NCI-H69 (cell line): ENCODE data around the gene CD151.
A peak's percentile ranks its signal among the peaks of the same experiment; 100 is the strongest.

Experiments
- DNase-seq: peaks from one replicate; lab custom pipeline; 2025; lab: John Stamatoyannopoulos, UW

Gene CD151

DNA sequence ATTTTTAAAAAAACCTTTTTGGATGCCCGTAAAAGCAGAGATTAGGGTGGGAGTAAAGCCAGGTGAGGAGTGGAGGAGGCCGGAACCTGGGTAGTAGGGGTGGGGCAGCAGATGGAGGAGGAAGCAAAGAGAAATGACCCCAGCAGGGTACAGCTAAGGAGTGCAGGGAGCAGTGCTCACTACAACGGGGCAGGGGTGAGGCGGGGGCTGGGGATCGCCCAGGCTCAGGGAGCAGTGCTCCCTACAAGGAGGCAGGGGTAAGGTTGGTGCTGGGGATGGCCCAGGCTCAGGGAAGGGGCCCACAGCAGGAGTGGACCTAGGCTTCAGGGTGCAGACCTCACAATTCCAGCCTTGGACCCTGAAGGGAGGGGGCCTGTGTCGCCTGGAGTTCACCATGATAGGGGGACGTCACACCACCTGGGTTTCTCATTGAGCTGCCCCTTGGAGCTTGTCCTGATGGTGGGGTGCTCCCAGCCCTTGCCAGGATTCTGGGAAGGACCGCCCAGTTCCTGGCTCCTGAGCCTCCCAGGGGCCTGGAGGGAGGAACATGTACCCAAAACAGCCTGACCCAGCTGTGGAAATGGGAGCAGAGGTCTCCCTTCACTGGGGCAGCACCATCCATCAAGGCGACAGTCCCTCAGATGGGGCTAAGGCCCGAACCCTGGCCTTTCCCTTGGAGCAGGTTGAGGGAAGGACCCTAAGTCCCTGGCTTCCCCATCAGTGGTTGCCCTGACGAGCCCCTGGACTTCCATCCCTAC is 16.9 kb upstream of the CD151 start:
- no peak for DNase-seq

DNA sequence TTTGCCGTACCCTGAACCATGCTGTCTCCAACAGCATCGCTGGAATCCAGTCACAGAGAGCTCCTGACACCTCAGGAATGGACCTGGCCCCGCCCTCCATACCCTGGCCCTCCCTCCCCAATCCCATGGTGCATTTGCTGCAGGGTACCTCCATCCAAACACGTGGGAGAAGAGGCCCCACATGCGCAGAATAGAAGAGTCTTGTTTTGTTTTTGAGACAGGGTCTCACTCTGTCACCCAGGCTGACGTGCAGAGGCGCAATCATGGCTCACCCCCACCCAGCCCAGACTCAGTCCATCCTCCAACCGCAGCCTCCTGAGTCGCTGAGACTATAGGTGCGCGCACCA is 16.3 kb upstream of the CD151 start:
- DNase-seq, result no peak

DNA sequence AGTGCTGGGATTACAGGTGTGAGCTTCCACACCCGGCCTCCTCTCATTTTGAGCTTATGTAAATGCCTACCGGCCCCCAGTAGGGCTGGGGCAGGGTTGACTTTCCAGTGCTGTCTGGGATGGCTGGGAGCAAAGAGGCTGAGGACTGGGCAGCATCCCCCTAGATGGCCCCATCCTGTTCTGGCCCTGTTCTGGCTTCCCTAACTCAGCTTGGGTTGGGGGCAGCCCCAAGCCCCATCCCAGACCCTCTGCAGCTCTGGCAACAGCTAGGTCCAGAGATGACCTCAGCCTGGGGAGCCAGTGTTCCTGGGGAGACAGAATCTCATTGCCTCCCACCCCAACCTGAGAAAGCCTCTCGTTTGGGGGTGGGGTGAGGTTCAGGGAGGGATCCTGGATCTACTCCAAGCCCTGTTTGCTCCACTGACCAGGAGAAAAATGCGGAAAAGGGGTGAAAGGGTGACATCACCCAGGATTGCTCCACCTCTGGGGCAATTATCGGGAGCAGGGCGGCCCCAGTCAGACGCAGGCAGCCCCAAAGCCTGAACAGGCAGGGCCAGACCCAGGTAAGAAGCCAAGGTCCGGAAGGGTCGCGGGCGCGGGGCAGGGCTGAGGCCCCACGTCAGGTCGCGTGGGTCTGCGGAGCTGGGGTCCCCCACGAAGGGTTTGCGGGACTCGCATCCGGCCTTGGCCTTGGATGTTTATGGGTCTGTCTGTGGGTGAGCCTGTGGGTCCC is 14.2 kb upstream of the CD151 start, which contains the start of gene PNPLA2:
Gene PNPLA2 (plus strand): TSS at position 519 of the 733 bp plus-strand sequence. CDS start 805 bp downstream, outside the sequence.
- DNase-seq, result no peak

DNA sequence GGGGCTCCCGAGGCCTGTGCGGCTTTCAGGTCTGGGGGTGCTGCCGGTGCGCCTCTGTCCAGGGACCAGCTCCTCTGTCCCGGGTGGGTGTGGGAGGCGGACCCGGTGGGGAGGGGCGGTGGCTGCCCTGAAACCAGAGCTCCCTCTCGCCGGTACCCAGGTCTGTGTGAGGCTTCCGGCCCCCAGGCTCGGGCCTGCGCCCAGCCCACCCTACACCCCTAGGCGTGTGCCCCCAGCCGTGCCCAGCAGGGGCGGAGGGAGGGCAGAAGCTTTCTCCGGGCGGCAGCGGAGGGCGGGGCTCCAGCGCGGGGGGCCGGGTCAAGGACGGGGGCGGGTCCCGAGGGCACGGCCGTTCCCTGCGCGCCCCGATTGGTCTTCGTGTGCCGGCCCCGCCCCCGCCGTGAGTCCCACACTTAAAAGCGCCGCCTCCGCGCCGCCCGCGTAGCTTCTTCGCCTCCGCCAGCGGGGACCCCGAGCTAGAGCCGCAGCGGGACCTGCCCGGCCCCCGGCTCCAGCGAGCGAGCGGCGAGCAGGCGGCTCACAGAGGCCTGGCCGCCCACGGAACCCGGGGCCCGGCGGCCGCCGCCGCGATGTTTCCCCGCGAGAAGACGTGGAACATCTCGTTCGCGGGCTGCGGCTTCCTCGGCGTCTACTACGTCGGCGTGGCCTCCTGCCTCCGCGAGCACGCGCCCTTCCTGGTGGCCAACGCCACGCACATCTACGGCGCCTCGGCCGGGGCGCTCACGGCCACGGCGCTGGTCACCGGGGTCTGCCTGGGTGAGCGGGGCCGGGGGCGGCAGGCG is 13.4 kb upstream of the CD151 start:
- peak; percentile 97 for DNase-seq

DNA sequence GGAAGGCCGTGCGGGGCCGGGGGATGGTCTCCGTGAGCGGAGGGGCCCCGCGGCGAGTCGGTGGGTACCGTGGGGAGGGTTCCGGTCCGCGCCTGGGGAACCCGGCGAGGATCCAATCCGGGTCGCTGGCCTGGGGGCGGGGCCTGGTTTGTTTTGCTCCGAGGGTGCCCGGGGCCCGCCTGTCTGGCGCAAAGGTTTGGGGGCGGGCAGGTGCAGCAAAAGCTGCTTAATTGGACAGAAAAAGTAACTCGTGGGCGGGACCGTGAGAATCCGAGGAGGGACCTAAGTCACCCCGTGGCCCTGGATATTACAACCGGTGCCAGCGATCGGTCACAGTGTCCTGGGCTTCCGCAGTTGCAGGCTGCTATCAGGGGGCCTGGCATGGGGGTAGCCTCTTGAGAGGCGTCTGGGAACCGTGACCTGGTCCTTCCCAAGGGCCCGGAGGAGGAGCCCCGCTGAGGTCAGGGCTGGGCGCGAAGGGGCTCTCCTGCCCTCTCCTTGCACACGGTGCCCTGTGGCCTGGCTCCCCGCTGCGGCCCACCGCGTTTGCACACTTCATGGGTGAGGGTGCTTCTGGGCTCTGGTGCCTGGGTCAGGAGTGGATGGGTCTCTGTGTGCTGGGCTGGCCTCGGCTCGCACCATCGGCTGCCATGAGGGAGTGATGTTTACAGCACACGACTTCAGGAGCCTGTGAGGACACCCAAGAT is 12.7 kb upstream of the CD151 start:
- peak; percentile 88 for DNase-seq

DNA sequence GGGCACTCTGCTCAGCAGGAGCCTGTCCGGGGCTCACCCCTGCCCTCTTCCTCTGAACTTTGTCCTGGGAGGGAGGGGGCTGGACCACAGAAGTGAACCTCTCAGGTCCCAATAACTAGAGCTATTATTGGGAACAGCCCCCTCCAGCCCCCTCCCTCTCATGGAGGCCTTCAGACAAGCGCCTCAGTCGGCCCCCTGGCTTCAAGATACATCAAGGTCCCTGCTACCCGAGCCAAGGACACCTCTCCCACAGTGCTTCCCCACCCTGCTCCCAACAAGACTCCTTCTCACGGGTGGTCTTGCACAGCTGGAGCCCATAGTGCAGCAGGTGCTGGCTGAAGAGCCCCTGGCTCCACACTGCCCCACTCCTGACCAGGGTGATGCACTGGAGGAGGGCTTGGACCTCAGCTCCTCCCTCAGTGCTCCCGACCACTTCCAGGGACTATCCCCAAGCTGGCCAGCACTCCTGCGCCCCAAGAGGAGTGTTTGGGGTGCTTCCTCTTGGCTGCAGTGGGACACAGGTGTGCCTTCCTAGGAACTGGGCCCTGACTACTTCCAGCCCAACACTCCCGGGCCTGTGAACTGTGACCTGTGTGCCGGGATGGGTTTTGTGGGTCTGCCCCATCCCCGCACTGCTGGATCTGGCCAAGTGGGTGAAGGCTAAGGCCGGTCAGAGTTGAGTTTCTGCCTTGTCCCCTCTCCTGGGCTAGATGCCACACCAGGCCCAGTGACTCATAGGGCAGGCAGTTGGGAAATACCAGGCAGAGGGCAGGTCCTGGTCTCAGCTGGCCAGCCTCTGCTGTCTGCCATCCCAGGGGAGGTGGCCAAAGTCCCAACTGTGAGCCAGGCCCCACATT is 11.9 kb upstream of the CD151 start:
- DNase-seq, result no peak

DNA sequence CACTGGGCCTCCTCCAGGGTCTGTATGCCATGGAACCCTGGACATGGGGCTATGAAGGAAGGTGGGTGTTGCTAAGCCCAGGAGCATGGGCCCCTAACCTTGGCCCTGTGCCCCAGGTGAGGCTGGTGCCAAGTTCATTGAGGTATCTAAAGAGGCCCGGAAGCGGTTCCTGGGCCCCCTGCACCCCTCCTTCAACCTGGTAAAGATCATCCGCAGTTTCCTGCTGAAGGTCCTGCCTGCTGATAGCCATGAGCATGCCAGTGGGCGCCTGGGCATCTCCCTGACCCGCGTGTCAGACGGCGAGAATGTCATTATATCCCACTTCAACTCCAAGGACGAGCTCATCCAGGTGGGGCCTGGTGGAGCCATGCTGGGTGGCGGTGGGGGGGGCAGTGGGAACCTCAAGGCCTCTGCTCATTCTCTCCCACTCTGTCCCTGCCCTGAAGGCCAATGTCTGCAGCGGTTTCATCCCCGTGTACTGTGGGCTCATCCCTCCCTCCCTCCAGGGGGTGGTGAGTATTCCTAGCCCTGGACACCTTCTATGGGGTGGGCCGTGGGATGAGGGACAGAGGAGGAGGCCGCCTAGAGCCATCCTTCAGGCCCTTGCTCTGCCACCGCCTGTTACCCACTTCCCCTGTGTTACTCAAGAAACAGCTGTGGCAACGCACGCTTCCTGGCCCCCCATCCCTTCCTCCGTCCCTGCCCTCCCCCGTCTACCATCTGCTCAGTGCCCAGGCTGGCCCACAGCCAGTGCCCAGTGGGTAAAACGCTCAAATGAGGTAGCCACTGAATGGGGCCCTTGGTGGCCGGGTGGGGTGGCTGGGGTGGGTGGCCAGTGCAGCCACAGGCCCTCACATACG is 11.0 kb upstream of the CD151 start:
- peak; percentile 64 for DNase-seq

DNA sequence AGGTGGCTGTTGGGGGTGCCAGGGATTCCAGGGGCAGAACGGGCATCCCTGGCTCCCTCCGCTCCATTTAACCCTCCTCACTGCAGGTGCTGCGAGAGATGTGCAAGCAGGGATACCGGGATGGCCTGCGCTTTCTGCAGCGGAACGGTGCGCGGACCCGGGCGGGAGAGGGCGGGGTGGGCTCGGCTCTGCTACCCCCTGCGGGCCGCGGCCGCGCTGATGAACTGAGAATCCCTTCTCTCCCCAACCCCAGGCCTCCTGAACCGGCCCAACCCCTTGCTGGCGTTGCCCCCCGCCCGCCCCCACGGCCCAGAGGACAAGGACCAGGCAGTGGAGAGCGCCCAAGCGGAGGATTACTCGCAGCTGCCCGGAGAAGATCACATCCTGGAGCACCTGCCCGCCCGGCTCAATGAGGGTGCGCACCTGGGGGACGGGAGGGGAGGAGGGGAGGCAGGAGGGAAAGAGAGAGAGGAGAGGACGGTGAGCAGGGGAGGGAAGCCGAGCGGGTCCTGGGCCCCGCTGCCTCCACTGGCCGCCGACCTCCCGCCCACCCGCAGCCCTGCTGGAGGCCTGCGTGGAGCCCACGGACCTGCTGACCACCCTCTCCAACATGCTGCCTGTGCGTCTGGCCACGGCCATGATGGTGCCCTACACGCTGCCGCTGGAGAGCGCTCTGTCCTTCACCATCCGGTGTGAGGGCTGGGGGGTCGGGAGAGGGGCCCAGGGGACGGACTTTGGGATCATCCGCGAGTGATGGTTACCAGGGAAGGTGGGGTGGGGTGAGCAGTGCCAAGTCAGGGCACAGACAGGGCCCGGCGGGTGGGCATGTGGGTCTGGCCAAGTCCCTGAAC is 9.1 kb upstream of the CD151 start:
- peak; percentile 49 for DNase-seq

DNA sequence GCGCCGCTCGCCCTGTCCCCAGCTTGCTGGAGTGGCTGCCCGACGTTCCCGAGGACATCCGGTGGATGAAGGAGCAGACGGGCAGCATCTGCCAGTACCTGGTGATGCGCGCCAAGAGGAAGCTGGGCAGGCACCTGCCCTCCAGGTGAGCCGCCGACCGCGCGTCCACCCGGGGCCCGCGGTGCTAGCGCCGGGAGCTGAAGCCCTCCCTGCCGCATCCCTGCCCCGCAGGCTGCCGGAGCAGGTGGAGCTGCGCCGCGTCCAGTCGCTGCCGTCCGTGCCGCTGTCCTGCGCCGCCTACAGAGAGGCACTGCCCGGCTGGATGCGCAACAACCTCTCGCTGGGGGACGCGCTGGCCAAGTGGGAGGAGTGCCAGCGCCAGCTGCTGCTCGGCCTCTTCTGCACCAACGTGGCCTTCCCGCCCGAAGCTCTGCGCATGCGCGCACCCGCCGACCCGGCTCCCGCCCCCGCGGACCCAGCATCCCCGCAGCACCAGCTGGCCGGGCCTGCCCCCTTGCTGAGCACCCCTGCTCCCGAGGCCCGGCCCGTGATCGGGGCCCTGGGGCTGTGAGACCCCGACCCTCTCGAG is 8.4 kb upstream of the CD151 start:
- peak; percentile 81 for DNase-seq

DNA sequence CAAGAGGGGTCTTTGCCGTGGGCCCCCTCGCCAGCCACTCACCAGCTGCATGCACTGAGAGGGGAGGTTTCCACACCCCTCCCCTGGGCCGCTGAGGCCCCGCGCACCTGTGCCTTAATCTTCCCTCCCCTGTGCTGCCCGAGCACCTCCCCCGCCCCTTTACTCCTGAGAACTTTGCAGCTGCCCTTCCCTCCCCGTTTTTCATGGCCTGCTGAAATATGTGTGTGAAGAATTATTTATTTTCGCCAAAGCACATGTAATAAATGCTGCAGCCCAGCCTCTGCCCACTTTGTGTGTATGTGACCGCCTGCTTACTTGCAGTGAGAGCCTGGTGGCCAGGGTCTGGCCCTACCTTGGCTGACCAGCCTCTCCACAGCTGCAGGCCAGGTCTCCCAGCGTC is 7.8 kb upstream of the CD151 start:
- peak; percentile 61 for DNase-seq

DNA sequence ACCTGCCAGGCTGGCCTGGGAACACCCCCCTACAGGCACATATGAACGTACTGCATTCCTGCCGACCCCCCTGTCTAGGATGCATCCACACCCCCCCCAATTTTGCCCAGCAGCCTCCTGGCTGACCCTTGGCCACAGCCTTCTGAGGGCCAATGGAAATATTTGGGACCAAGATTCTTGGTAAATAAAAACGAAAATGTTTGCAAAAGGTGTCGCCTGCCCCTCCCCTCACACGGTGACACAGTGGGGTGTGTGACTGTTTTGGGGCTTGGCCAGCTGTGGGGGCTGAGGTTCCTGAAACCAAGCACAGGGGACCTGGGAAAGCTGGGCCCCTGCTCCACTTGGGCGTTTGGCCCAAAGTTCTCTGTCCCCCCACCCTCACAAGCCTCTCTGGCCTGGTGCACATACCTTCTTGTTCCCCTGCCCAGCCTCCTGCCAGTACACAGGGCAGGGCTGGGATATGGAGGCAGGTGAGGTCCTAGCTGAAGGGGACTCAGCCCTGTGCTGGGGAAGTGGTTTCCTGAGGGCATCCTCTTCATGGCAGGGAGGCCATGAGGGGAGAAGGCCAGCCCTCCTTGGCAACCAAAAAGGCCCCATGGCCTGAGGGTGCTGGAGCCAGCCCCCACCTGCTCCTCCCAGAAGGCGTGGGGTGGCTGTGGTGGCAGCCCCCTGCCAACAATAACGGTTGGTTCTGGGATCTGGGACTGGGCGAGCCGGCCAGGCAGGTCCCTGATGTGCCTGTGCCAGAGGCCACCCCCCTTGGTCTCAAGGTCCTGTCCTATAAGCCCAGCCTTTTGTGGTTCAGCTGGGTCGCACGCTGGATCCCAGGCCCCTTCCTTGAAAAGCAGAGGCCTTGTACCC is 7.2 kb upstream of the CD151 start:
- no peak for DNase-seq

DNA sequence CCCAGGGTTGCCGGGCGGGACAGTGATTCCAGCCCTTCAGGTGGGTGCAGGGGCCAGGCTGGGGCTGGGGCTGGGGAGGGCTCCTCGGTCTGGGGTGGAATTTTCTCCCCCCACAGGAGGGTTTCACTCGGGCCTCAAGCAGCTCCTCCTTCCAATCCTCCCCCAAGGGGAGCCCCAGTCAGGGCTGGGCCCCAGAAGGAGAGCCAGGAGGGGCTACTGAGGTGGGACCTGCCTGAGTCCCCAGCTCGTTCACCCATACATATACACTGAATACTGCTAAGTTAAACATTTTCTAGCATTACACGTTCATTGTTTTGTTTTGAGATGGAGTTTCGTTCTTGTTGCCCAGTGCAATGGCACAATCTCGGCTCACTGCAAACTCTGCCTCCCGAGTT is 6.5 kb upstream of the CD151 start:
- DNase-seq, result no peak

DNA sequence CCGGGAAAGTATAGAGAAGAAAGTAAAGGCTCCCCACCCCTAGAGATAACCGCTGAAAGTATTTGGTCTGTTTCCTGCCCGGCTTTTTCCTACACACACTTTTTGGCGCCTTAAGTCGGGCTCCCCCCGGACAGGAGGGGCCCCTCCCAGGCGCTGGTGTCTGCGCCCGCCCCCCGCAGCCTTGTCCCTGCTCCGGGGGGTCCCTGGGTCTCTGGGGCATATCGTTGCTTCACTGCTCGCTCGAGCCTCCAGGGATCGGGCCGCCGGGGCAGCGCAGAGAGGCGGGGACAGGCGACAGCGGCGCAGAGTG is 6.0 kb upstream of the CD151 start:
- no peak for DNase-seq

DNA sequence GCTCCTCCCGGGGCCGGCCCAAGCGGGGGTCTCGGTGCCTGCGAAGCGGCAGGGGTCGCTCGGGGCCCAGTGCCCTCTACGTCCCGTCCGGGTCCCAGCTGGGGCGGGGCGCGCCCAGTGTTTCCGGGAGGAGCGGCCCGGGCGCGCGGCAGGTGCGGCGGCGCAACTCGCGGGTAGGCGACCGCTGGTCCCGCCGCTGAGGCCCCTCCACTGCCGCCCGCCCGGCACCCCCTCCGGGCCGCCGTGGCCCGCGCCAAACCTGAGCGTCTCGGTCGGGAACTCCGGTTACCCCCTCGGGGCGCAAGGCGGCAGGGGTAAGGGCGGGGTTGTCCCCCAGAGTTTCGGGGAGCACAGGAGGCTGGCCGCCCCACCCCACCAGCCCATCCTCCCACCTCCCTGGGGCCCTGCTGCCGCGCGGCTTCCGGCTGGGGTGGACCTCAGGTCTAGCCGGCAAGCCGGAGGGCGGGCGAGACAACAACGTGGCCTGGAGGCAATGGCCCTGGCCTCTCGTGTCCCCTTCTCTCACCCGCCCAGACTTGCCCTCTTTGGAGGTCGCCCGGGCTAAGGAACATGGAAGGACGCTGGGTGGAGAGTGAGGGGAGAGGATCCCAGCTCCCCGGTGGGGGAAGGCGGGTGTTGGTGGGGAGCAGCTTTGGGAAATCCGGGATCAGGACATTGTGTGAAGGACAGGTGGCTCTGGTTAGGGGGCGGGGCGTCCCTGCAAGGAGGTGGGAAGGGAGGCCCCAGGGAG is 5.4 kb upstream of the CD151 start:
- peak; percentile 49 for DNase-seq

DNA sequence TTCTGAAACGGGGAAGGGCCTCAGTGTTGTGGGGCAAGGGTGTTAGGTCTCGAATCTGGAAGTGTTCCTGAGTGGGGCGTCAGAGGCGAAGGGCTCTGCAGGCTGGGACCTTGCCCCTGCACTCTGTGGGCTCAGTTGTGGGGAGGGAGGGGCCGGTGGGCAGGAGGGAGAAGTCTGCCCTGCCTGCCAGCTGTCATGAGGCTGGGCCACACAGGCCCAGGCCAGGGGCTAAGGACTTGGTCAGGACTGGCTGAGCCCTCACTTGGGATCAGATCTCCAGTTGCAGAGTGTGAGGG is 4.9 kb upstream of the CD151 start, which contains the start of gene CRACR2B:
Gene CRACR2B (plus strand): TSS at position 23 of the 296 bp plus-strand sequence. CDS start 689 bp downstream, outside the sequence.
- no peak for DNase-seq

DNA sequence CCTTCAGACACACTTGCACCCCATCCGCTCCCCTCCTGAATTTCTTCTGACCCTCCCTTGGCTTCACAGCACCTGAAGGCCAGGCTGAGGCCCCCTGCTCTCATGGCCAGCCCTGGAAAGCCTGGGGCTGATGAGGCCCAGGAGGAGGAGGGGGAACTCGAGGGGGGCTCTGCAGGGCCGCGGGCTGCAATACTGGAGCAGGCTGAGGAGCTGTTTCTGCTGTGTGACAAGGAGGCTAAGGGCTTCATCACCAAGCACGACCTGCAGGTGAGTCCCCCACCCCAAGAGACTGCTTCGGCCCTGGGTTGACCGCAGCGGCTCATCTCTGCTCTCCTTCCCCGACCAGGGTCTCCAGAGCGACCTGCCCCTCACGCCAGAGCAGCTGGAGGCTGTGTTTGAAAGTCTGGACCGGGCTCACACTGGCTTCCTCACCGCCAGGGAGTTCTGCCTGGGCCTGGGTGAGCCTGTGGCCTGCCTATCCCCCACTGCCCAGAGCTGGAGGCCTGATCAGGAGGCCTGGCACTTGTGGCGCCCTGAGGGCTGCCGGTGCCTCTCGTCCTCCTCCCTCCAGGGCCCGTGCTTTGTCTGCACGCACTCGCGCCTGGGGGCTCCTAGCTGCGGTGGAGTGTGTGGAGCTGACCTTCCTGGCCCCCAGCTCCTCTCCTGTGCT is 4.1 kb upstream of the CD151 start:
- no peak for DNase-seq
